NCI-H226 (cell line): ENCODE data around the gene ATP5PO.
"Not testable (repeated sequence)": the region's sequence is repeated elsewhere in the genome, so short reads cannot be mapped to it uniquely, and the experiment has no call there.

Source experiments
- DNase-seq: peaks from one replicate; pipeline ENCODE4 v3.0.0-alpha.2; 2015

Gene ATP5PO

GRCh38 chr21:33865996-33866575 lies 49.5 kb downstream of the ATP5PO start:
- no peak for DNase-seq

- DNase-seq, result no peak
These were observed 50.4 kb downstream of the ATP5PO start for GRCh38 chr21:33865176-33865575.

GRCh38 chr21:33864150-33864549 lies 51.5 kb downstream of the ATP5PO start:
- DNase-seq, result no peak

GRCh38 chr21:33863191-33863590 lies 52.4 kb downstream of the ATP5PO start:
- DNase-seq, result not testable (repeated sequence)

- DNase-seq, result no peak
These were observed 54.5 kb downstream of the ATP5PO start for GRCh38 chr21:33861125-33861524.

- no peak for DNase-seq
These were observed 55.2 kb downstream of the ATP5PO start for GRCh38 chr21:33860332-33860879.

- no peak for DNase-seq
These were observed 56.1 kb downstream of the ATP5PO start for GRCh38 chr21:33859373-33860102.

GRCh38 chr21:33858667-33859372 lies 56.8 kb downstream of the ATP5PO start:
- DNase-seq, result no peak

- DNase-seq, result no peak
These were observed 57.5 kb downstream of the ATP5PO start for GRCh38 chr21:33857846-33858666.

- DNase-seq, result no peak
These were observed 58.6 kb downstream of the ATP5PO start for GRCh38 chr21:33856893-33857527.

- DNase-seq, result no peak
These were observed 60.4 kb downstream of the ATP5PO start for GRCh38 chr21:33855190-33855589.

- no peak for DNase-seq
These were observed 61.0 kb downstream of the ATP5PO start for GRCh38 chr21:33854604-33855003.
